HEK293T (cell line): ENCODE results near the gene SMPD3.

Source experiments
- CTCF ChIA-PET: fragments of 350-600 bp; formaldehyde crosslinking; extraction: SDS; loops from one replicate; lab custom pipeline; 2021; ENCODE audit warnings: antibody characterized with exemption, inconsistent platforms; lab: Yijun Ruan, JAX
- POLR2A ChIA-PET: fragments of 350-600 bp; formaldehyde crosslinking; extraction: SDS; loops from one replicate; lab custom pipeline; 2020; ENCODE audit warnings: antibody characterized with exemption, inconsistent platforms; lab: Yijun Ruan, JAX
- DNase-seq: peaks from one replicate; pipeline ENCODE4 v3.0.0; 2012; ENCODE audit warnings: mixed read lengths; ENCODE audit errors: extremely low spot score
- ARNT ChIP-seq: fragments of 450-650 bp; IDR thresholded peaks from 2 replicates; pipeline ENCODE4 v1.6.1; 2017; ENCODE audit warnings: mild to moderate bottlenecking
- BHLHE40 ChIP-seq: fragments of 450-650 bp; IDR thresholded peaks from 2 replicates; pipeline ENCODE4 v1.6.1; 2016; ENCODE audit warnings: mild to moderate bottlenecking, moderate library complexity, borderline replicate concordance
- CTBP1 ChIP-seq: fragments of 450-650 bp; IDR thresholded peaks from 2 replicates; pipeline ENCODE4 v1.6.1; 2016; ENCODE audit warnings: borderline replicate concordance
- ELF4 ChIP-seq: fragments of 450-650 bp; IDR thresholded peaks from 2 replicates; pipeline ENCODE4 v1.6.1; 2017; ENCODE audit warnings: antibody characterized with exemption
- FOXA1 ChIP-seq: fragments of 450-650 bp; IDR thresholded peaks from 2 replicates; pipeline ENCODE4 v1.6.1; 2016; ENCODE audit warnings: mild to moderate bottlenecking
- FOXK2 ChIP-seq: fragments of 450-650 bp; IDR thresholded peaks from 2 replicates; pipeline ENCODE4 v1.6.1; 2016; ENCODE audit warnings: mild to moderate bottlenecking
- FOXM1 ChIP-seq: fragments of 450-650 bp; IDR thresholded peaks from 2 replicates; pipeline ENCODE4 v1.6.1; 2017; ENCODE audit warnings: mild to moderate bottlenecking, borderline replicate concordance
- HDGF ChIP-seq: fragments of 450-650 bp; IDR thresholded peaks from 2 replicates; pipeline ENCODE4 v1.6.1; 2017; ENCODE audit warnings: antibody characterized with exemption, borderline replicate concordance
- L3MBTL2 ChIP-seq: fragments of 450-650 bp; conservative IDR thresholded peaks from 2 replicates; pipeline ENCODE4 v1.6.1; 2016; ENCODE audit warnings: mild to moderate bottlenecking
- LEF1 ChIP-seq: fragments of 450-650 bp; IDR thresholded peaks from 2 replicates; pipeline ENCODE4 v1.6.1; 2017; ENCODE audit warnings: mild to moderate bottlenecking, borderline replicate concordance
- NFRKB ChIP-seq: fragments of 450-650 bp; IDR thresholded peaks from 2 replicates; pipeline ENCODE4 v1.6.1; 2016; ENCODE audit warnings: mild to moderate bottlenecking, moderate library complexity
- PKNOX1 ChIP-seq: fragments of 450-650 bp; IDR thresholded peaks from 2 replicates; pipeline ENCODE4 v1.6.1; 2016
- SP1 ChIP-seq: fragments of 450-650 bp; IDR thresholded peaks from 2 replicates; pipeline ENCODE4 v1.6.1; 2017
- SUZ12 ChIP-seq: fragments of 450-650 bp; IDR thresholded peaks from 2 replicates; pipeline ENCODE4 v1.6.1; 2016; ENCODE audit warnings: mild to moderate bottlenecking
- TARDBP ChIP-seq: fragments of 450-650 bp; IDR thresholded peaks from 2 replicates; pipeline ENCODE4 v1.6.1; 2016
- ZNF384 ChIP-seq: fragments of 450-650 bp; IDR thresholded peaks from 2 replicates; pipeline ENCODE4 v1.6.1; 2016

Gene SMPD3

GRCh38 chr16:68414581-68414980 lies 33.7 kb downstream of the SMPD3 start:
- no peak for TF ChIP-seq HDGF
- TF ChIP-seq ZNF384 = no peak
- no peak for TF ChIP-seq PKNOX1
- no peak for TF ChIP-seq TARDBP
- no peak for TF ChIP-seq SP1
- TF ChIP-seq FOXA1 = no peak
- TF ChIP-seq BHLHE40 = no peak
- TF ChIP-seq CTBP1 = no peak
- TF ChIP-seq FOXK2 = no peak
- no peak for TF ChIP-seq ARNT
- no peak for TF ChIP-seq SUZ12
- ChIA-PET POLR2A (no interaction called here), CTCF (interaction anchor here (0.6 kb wide), 1 partner anchor 17 kb away, joined by 4 read pairs; no protein-coding TSS in a partner anchor)
- no peak for DNase-seq

- DNase-seq = no peak
- POLR2A ChIA-PET = no interaction called here
- CTCF ChIA-PET = interaction anchor here (0.6 kb wide), 1 partner anchor 89 kb away, joined by 3 read pairs; no protein-coding TSS in a partner anchor
- TF ChIP-seq NFRKB (no peak), FOXM1 (no peak), L3MBTL2 (no peak), LEF1 (no peak), FOXK2 (no peak), ZNF384 (no peak)
These were observed 36.2 kb downstream of the SMPD3 start for GRCh38 chr16:68412061-68412460.

GRCh38 chr16:68411086-68411485 lies 37.2 kb downstream of the SMPD3 start:
- POLR2A ChIA-PET = no interaction called here
- no peak for DNase-seq

GRCh38 chr16:68408967-68409366 lies 39.3 kb downstream of the SMPD3 start:
- no peak for TF ChIP-seq FOXK2
- no peak for TF ChIP-seq FOXA1
- no peak for TF ChIP-seq FOXM1
- TF ChIP-seq SUZ12 = no peak
- no peak for TF ChIP-seq TARDBP
- TF ChIP-seq SP1 = no peak
- no peak for TF ChIP-seq LEF1
- no peak for TF ChIP-seq BHLHE40
- TF ChIP-seq ZNF384 = no peak
- no peak for TF ChIP-seq NFRKB
- CTCF ChIA-PET = no interaction called here
- DNase-seq = no peak
- POLR2A ChIA-PET = no interaction called here

More at GRCh38 chr16:68411086-68411485, 37.2 kb downstream of the SMPD3 start:
- CTCF ChIA-PET = no interaction called here
- no peak for TF ChIP-seq ZNF384
- TF ChIP-seq SP1 = no peak
- TF ChIP-seq LEF1 = no peak
- TF ChIP-seq NFRKB = no peak
- TF ChIP-seq FOXK2 = no peak
- no peak for TF ChIP-seq ARNT
- TF ChIP-seq L3MBTL2 = no peak
- no peak for TF ChIP-seq ELF4
- no peak for TF ChIP-seq FOXM1
- no peak for TF ChIP-seq FOXA1
- no peak for TF ChIP-seq TARDBP
- TF ChIP-seq PKNOX1 = no peak
- TF ChIP-seq HDGF = no peak
- TF ChIP-seq SUZ12 = no peak

DNA sequence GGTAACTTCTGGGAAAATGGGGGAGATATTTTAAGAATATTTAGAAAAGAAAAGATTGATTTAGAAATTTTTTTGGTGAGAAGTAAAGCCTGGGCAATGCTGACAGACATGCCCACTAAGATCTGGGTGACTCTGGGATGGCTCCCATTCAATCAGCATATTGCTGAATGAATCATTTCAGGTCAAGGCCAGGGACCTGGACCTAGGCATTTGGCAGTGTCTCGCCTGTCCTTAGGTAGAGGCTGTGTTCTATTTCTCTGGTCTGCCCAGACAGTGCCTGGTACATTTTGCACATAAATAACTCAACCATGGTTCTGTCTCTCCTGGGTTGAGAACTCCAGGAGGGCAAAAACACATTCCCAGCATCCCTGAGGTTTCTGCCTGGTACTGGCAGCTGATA lies 39.9 kb downstream of the SMPD3 start:
- DNase-seq = no peak
- CTCF ChIA-PET = no interaction called here
- TF ChIP-seq LEF1 (no peak), SUZ12 (no peak), FOXM1 (no peak), ARNT (no peak), ZNF384 (no peak), TARDBP (no peak), ELF4 (no peak), SP1 (no peak), PKNOX1 (no peak), FOXA1 (no peak), FOXK2 (no peak), CTBP1 (no peak), HDGF (no peak)
- POLR2A ChIA-PET = no interaction called here

DNA sequence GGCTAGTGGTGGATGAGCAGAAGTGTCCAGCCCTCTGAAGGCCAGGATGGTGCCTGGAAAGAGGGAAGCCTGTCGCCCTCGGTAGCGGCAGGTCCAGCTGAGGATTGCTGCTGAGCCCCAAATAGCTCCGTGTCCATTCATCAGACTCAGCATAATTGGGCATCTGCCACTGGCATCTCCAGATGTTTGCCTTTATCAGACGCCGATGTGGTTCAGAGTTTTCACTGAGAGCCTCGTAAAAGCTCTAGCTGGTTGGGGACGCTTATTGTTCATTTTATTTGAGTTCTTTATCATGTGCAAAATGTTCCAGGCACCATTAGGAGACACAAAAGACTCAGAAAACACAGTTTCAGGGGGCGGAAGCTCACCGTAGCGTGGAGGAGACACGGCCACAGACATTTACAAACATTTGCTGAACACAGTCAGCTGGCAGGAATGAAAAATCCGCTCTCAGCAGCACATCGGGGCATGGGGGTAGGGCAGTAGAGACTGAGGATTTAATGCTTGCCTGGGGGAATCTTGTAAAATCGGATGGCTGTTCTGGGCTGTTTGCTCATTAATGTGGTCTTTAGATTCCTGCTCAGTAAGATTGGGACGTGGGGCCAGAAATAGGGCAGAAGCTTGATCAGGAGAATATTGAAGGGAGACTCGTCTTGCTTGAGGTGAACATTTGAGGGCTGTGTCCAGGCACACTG lies 41.7 kb downstream of the SMPD3 start:
- TF ChIP-seq FOXA1 (no peak), HDGF (no peak), LEF1 (no peak), L3MBTL2 (no peak), BHLHE40 (no peak), SP1 (no peak)
- ChIA-PET POLR2A (interaction anchor here (0.9 kb wide), 1 partner anchor 11 kb away, joined by 3 read pairs; no protein-coding TSS in a partner anchor), CTCF (interaction anchor here (2.4 kb wide), 1 partner anchor 10 kb away, joined by 8 read pairs; no protein-coding TSS in a partner anchor)
- DNase-seq = peak; percentile 26
